HEK293T (cell line): ENCODE data around the gene HOXB4.

ENCODE experiments used
- CTCF ChIA-PET: fragments of 350-600 bp; formaldehyde crosslinking; extraction: SDS; loops from one replicate; lab custom pipeline; 2021; ENCODE audit warnings: antibody characterized with exemption, inconsistent platforms; lab: Yijun Ruan, JAX
- POLR2A ChIA-PET: fragments of 350-600 bp; formaldehyde crosslinking; extraction: SDS; loops from one replicate; lab custom pipeline; 2020; ENCODE audit warnings: antibody characterized with exemption, inconsistent platforms; lab: Yijun Ruan, JAX
- DNase-seq: peaks from one replicate; pipeline ENCODE4 v3.0.0; 2012; ENCODE audit warnings: mixed read lengths; ENCODE audit errors: extremely low spot score
- ARNT ChIP-seq: fragments of 450-650 bp; IDR thresholded peaks from 2 replicates; pipeline ENCODE4 v1.6.1; 2017; ENCODE audit warnings: mild to moderate bottlenecking
- BHLHE40 ChIP-seq: fragments of 450-650 bp; IDR thresholded peaks from 2 replicates; pipeline ENCODE4 v1.6.1; 2016; ENCODE audit warnings: mild to moderate bottlenecking, moderate library complexity, borderline replicate concordance
- CTBP1 ChIP-seq: fragments of 450-650 bp; IDR thresholded peaks from 2 replicates; pipeline ENCODE4 v1.6.1; 2016; ENCODE audit warnings: borderline replicate concordance
- ELF4 ChIP-seq: fragments of 450-650 bp; IDR thresholded peaks from 2 replicates; pipeline ENCODE4 v1.6.1; 2017; ENCODE audit warnings: antibody characterized with exemption
- FOXA1 ChIP-seq: fragments of 450-650 bp; IDR thresholded peaks from 2 replicates; pipeline ENCODE4 v1.6.1; 2016; ENCODE audit warnings: mild to moderate bottlenecking
- FOXK2 ChIP-seq: fragments of 450-650 bp; IDR thresholded peaks from 2 replicates; pipeline ENCODE4 v1.6.1; 2016; ENCODE audit warnings: mild to moderate bottlenecking
- FOXM1 ChIP-seq: fragments of 450-650 bp; IDR thresholded peaks from 2 replicates; pipeline ENCODE4 v1.6.1; 2017; ENCODE audit warnings: mild to moderate bottlenecking, borderline replicate concordance
- HDGF ChIP-seq: fragments of 450-650 bp; IDR thresholded peaks from 2 replicates; pipeline ENCODE4 v1.6.1; 2017; ENCODE audit warnings: antibody characterized with exemption, borderline replicate concordance
- L3MBTL2 ChIP-seq: fragments of 450-650 bp; conservative IDR thresholded peaks from 2 replicates; pipeline ENCODE4 v1.6.1; 2016; ENCODE audit warnings: mild to moderate bottlenecking
- LEF1 ChIP-seq: fragments of 450-650 bp; IDR thresholded peaks from 2 replicates; pipeline ENCODE4 v1.6.1; 2017; ENCODE audit warnings: mild to moderate bottlenecking, borderline replicate concordance
- NFRKB ChIP-seq: fragments of 450-650 bp; IDR thresholded peaks from 2 replicates; pipeline ENCODE4 v1.6.1; 2016; ENCODE audit warnings: mild to moderate bottlenecking, moderate library complexity
- SP1 ChIP-seq: fragments of 450-650 bp; IDR thresholded peaks from 2 replicates; pipeline ENCODE4 v1.6.1; 2017
- SUZ12 ChIP-seq: fragments of 450-650 bp; IDR thresholded peaks from 2 replicates; pipeline ENCODE4 v1.6.1; 2016; ENCODE audit warnings: mild to moderate bottlenecking
- TARDBP ChIP-seq: fragments of 450-650 bp; IDR thresholded peaks from 2 replicates; pipeline ENCODE4 v1.6.1; 2016
- ZNF384 ChIP-seq: fragments of 450-650 bp; IDR thresholded peaks from 2 replicates; pipeline ENCODE4 v1.6.1; 2016
- TF ChIP-seq, protein P1 (sequence below): fragments of 450-650 bp; IDR thresholded peaks from 2 replicates; pipeline ENCODE4 v1.6.1; 2016

Gene HOXB4

DNA sequence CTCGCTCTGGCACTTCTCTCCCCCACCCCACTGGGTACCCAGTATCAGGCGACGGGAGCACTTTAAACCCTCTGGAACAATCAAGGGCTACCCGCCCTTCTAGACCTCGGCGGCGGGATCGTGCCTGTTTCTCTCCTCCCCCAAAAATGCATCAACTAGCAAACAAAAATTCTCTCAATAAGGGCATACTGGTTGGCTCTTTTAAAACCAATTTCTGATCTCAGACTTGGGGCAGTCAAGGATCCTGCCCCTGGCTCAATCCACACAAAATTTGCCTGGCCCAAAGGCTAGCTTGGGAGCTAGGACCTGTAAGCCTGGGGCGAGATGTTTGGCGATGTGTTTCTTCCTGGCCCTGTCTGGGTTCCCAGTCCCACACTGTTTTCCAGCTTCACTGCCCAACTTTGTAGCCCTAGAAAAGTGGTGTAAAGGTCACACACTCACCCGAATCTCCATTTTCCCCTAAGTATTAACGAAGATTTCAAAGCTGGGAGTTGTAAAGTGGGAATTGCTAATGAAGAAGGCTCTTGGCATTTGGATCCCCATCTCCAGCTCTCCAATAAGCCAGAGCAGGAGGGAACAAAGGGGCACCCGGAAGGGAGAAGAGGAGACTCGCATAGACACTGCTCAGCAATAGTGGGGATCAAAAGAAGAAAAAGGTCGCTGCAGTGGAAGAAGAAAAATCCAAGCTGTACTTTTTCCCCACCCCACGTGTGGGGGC lies 18.9 kb downstream of the HOXB4 start:
- POLR2A ChIA-PET = interaction anchor here (1.0 kb wide), 1 partner anchor 10 kb away, joined by 3 read pairs; no protein-coding TSS in a partner anchor
- CTCF ChIA-PET = interaction anchor here (1.1 to 1.3 kb wide), 2 partner anchors 12 to 59 kb away, joined by 4 to 10 read pairs; no protein-coding TSS in a partner anchor
- TF ChIP-seq, protein P1, sequence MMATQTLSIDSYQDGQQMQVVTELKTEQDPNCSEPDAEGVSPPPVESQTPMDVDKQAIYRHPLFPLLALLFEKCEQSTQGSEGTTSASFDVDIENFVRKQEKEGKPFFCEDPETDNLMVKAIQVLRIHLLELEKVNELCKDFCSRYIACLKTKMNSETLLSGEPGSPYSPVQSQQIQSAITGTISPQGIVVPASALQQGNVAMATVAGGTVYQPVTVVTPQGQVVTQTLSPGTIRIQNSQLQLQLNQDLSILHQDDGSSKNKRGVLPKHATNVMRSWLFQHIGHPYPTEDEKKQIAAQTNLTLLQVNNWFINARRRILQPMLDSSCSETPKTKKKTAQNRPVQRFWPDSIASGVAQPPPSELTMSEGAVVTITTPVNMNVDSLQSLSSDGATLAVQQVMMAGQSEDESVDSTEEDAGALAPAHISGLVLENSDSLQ = no peak
- TF ChIP-seq SUZ12 (no peak), SP1 (no peak), TARDBP (no peak), CTBP1 (no peak), BHLHE40 (no peak), FOXA1 (no peak), HDGF (no peak), LEF1 (no peak), FOXK2 (no peak), L3MBTL2 (no peak), FOXM1 (no peak), ELF4 (no peak), ZNF384 (no peak), NFRKB (no peak), ARNT (no peak)
- DNase-seq = no peak

DNA sequence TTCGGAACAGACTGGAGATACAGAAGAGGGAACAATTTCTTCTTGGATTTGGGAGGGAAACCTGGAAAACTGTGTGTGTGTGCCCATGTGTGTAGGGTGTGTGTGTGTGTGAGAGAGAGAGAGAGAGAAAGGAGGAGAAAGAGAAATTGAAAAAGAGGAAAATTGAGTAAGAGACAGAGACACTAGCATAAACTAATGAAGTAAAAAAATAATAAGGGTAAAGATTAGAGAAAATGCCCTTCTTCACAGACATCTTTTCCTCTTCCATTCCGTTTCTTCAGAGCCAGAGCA lies 19.4 kb downstream of the HOXB4 start:
- TF ChIP-seq TARDBP = no peak
- no peak for TF ChIP-seq SUZ12
- TF ChIP-seq LEF1 = no peak
- TF ChIP-seq ELF4 = no peak
- TF ChIP-seq ARNT = no peak
- no peak for TF ChIP-seq NFRKB
- no peak for TF ChIP-seq FOXK2
- no peak for DNase-seq
- ChIA-PET CTCF (interaction anchor here (1.3 kb wide), 1 partner anchor 11 kb away, joined by 10 read pairs; no protein-coding TSS in a partner anchor), POLR2A (no interaction called here)

DNA sequence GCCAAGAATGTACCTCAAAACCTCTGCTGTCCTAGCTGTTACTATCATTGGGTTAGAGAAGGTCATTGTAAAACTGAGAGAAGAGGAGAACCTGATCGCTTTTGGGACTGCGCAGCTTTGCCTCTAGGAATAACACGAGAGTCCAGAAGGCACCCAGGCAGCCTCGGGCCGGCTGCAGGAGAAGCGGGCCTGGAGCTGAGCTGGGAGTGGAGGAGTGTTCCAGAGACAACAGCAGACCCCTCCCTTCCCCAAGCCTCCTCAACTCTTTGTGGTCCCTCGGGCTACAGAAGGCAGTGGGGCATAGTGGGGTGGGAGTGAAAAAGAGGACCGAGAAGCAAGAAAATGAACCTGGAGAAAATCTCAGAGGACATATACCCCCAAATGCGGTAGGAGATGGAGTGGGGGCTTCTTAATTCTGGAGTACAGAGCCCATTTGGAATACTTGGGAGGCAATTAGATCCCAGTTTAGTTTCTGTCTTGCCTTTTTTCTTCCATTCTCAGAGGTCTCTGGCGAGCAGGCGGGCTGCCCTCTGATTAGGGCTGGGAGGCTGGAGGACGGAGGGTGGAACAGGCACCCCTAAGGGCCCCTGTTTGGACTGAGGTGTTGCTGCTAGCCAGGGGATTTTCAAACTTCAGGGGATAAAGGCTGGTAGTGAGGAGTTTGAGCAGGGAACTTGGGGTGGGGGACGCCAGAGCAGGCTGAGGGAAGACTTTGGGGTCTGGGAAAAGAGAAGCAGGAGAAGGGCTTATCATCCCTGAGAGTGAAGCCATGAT lies 19.9 kb downstream of the HOXB4 start:
- ChIA-PET CTCF (interaction anchor here (0.6 kb wide), 2 partner anchors 10 to 28 kb away, joined by 3 to 4 read pairs; no protein-coding TSS in a partner anchor), POLR2A (interaction anchor here (1.7 to 3.6 kb wide), 3 partner anchors 9 to 31 kb away, joined by 12 to 25 read pairs (median 19); partner anchors contain the start of gene HOXB3)
- TF ChIP-seq ELF4 (no peak), SP1 (no peak), FOXK2 (no peak), FOXM1 (no peak), ARNT (no peak), NFRKB (no peak), LEF1 (no peak), HDGF (no peak), BHLHE40 (no peak), FOXA1 (no peak), ZNF384 (no peak), CTBP1 (no peak), TARDBP (no peak), L3MBTL2 (no peak), SUZ12 (no peak)
- no peak for DNase-seq

DNA sequence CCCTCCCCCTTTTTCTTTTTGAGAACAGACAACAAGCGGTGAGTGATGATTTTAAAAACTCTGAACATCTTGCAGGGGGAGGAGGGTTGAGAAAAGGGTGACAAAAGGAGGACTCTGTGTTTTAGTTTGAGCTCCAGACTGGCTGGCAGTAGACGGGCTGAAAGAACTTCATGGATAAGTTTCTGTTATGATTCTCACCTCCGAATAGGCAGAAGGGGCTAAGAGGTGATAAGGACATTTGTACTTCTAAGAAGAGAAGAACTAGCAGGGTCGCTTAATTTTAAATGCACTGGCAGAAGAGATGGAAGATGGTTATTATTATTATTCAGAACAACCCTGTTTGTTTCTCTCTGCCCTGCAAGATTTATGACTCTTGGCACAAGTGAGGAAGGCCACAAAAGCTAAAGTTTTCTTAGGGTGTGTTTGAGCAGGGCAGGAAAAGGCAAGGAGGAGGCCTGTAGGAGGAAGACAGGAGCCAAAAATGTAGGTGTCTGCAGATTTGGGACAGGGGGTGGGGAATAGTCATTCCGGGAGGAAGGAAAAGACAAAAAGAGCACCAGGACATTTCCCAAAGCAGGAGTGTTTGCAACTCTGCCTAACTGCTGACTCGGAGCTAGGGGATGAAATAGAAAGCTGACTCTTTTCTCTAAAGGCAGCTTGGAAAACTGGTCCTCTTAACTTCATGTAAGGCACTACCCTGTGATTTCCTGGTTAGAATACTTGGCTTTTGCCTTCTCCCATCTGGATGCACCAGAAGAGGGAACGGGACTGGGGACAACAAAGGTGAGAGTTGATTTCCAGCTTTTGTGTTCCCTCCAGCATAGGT lies 21.4 kb downstream of the HOXB4 start:
- TF ChIP-seq L3MBTL2 = no peak
- TF ChIP-seq CTBP1 = no peak
- no peak for TF ChIP-seq TARDBP
- TF ChIP-seq SP1 = no peak
- no peak for TF ChIP-seq FOXA1
- no peak for TF ChIP-seq NFRKB
- TF ChIP-seq, protein P1 = peak; percentile 82
- TF ChIP-seq BHLHE40 = no peak
- POLR2A ChIA-PET = interaction anchor here (0.6 to 3.6 kb wide), 6 partner anchors 10 to 58 kb away, joined by 3 to 25 read pairs (median 8); partner anchors contain the start of gene HOXB3
- no peak for DNase-seq
- CTCF ChIA-PET = interaction anchor here (0.5 to 0.6 kb wide), 2 partner anchors 37 to 310 kb away, joined by 3 to 4 read pairs; partner anchors contain the start of gene HOXB5

DNA sequence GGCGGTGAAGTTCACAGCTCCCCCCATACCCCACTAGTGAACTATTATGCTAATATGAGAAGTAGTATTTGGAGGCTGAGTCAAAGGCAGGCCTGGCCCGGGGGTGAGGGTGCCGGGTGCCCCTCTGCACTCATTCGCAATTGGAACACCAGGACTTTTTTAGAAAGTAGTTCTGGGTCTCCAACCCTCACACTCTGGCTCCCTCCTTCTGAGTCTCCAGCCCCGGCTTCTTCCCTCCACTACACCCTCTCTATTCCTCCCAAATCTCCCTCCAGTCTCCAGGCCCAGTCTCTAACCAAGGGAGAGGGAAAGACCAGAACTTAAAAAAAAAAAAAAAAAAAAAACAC lies 21.9 kb downstream of the HOXB4 start:
- ChIA-PET CTCF (interaction anchor here (0.6 kb wide), 2 partner anchors 24 to 37 kb away, joined by 3 to 4 read pairs; partner anchors contain the start of gene HOXB5), POLR2A (interaction anchor here (0.8 to 3.6 kb wide), 5 partner anchors 9 to 67 kb away, joined by 3 to 25 read pairs (median 6); partner anchors contain the start of gene HOXB3)
- TF ChIP-seq SP1 (no peak), TARDBP (no peak), CTBP1 (no peak), NFRKB (no peak), L3MBTL2 (no peak), SUZ12 (no peak), ARNT (no peak), LEF1 (no peak), FOXK2 (no peak), HDGF (no peak), BHLHE40 (no peak), ZNF384 (no peak), FOXA1 (no peak), FOXM1 (no peak)
- TF ChIP-seq, protein P1 = no peak
- DNase-seq = no peak
